Activated CD4-positive, alpha-beta T cell treated with anti-CD3 and anti-CD28 coated beads for 48 hours (primary cell): ENCODE measurements around the gene NEDD9.

Experiments
- DNase-seq: peaks from one replicate; pipeline ENCODE4 v3.0.0-alpha.2; 2020

The NEDD9 gene

GRCh38 chr6:11200356-11200755 lies 32.1 kb downstream of the NEDD9 start:
- no peak for DNase-seq

- peak; percentile 25 for DNase-seq
Observed at GRCh38 chr6:11198663-11199603, 33.5 kb downstream of the NEDD9 start.

GRCh38 chr6:11197850-11198249 lies 34.6 kb downstream of the NEDD9 start:
- no peak for DNase-seq

- no peak for DNase-seq
Observed at GRCh38 chr6:11197175-11197536, 35.3 kb downstream of the NEDD9 start.

- DNase-seq = no peak
Observed at GRCh38 chr6:11196511-11197174, 35.8 kb downstream of the NEDD9 start.

GRCh38 chr6:11194356-11195218 lies 37.9 kb downstream of the NEDD9 start:
- no peak for DNase-seq

- DNase-seq = no peak
Observed at GRCh38 chr6:11193434-11193833, 39.0 kb downstream of the NEDD9 start.

- no peak for DNase-seq
Observed at GRCh38 chr6:11192167-11192566, 40.3 kb downstream of the NEDD9 start.

- DNase-seq = no peak
Observed at GRCh38 chr6:11190625-11191245, 41.7 kb downstream of the NEDD9 start.

GRCh38 chr6:11189865-11190624 lies 42.4 kb downstream of the NEDD9 start:
- DNase-seq = no peak

GRCh38 chr6:11188161-11188915 lies 44.1 kb downstream of the NEDD9 start:
- no peak for DNase-seq

- no peak for DNase-seq
Observed at GRCh38 chr6:11187301-11187700, 45.2 kb downstream of the NEDD9 start.

GRCh38 chr6:11185204-11185842 lies 47.1 kb downstream of the NEDD9 start:
- no peak for DNase-seq

GRCh38 chr6:11183761-11184362 lies 48.6 kb downstream of the NEDD9 start:
- no peak for DNase-seq

- no peak for DNase-seq
Observed at GRCh38 chr6:11181478-11182136, 50.9 kb downstream of the NEDD9 start.

GRCh38 chr6:11179419-11180202 lies 52.9 kb downstream of the NEDD9 start:
- DNase-seq = no peak

GRCh38 chr6:11179088-11179418 lies 53.4 kb downstream of the NEDD9 start:
- DNase-seq = no peak

GRCh38 chr6:11177271-11177670 lies 55.2 kb downstream of the NEDD9 start:
- no peak for DNase-seq

GRCh38 chr6:11174242-11174611 lies 58.2 kb downstream of the NEDD9 start:
- DNase-seq = no peak
